Measurements from ENCODE around the gene SLC9A5. TPM values are rescaled to one million over a fixed set of nuclear protein-coding genes. Genes with fewer than 3 reads are reported as not detected.

The SLC9A5 gene
- total and polyA plus RNA-seq, 9 of the 15 experiments (the other 6 are each of a cell fraction or from before 2014, with no cell fraction given) = 0.06 to 3.1 (median 1.2) TPM

GRCh38 chr16:67226295-67226803, 22.4 kb upstream of the SLC9A5 start (continued):
- TF ChIP-seq SPI1 (IDR thresholded peaks at IDR 0.05; ENCODE audit: borderline replicate concordance, low read depth, low read length) = 0 out of 2 replicates have a peak, but pooled peaks have one; percentile 11

- Histone ChIP-seq H3K27me3 (ENCODE audit: control insufficient read depth in 2 of 2, insufficient read depth in 2 of 2, low read length in 2 of 2) (no peaks in the 10 kb centered on the region), H3K27ac (ENCODE audit: extremely low read depth, low read depth, low read length) (peak within 1 kb of the TSS; percentile 74), H3K79me2 (ENCODE audit: control insufficient read depth, insufficient read depth, low read length) (peaks cover 21% of the 10 kb centered on the region), H3K9ac (ENCODE audit: insufficient read depth in 1 of 2, low read depth in 2 of 2, low read length in 2 of 2) (peak within 1 kb of the TSS; percentile 94 to 97), H3K9me3 (replicated peaks; ENCODE audit: control insufficient read depth, insufficient read depth, low read depth, low read length) (no peaks in the 10 kb centered on the region), H3K4me2 (ENCODE audit: insufficient read depth, low read length) (peak within 1 kb of the TSS; percentile 100), H2AFZ (ENCODE audit: low read depth, low read length) (peak within 1 kb of the TSS; percentile 97), H3K4me1 (replicated peaks in 1 of 2; ENCODE audit: control insufficient read depth in 2 of 2, insufficient read depth in 2 of 2, low read length in 2 of 2) (peaks cover 18 to 20% of the 10 kb centered on the region in 2 experiments), H3K36me3 (ENCODE audit: control insufficient read depth, insufficient read depth, low read length) (peaks cover 49% of the 10 kb centered on the region; the same call in 2 of the 3 replicates), H4K20me1 (replicated peaks; ENCODE audit: control insufficient read depth, insufficient read depth, low read length) (no peaks in the 10 kb centered on the region), H3K9me1 (ENCODE audit: control insufficient read depth, insufficient read depth, low read length) (no peaks in the 10 kb centered on the region), H3K4me3 (peak within 1 kb of the TSS; percentile 98)
- peak; percentile 98 for ATAC-seq
- in situ Hi-C loops (cut with MboI) = no loop called here
- peak; percentile 96 to 99 (median 98) for DNase-seq (ENCODE audit: extremely low read depth in 1 of 4, low spot score in 3 of 4)
- intact Hi-C loops (cut with micrococcal nuclease) = loop anchor here (5.0 kb wide), 1 partner anchor 35 kb away; the partner anchor contains the start of genes E2F4 and EXOC3L1
- POLR2A ChIA-PET = interaction anchor here (0.5 to 2.8 kb wide), 11 partner anchors 8 to 132 kb away, joined by 3 to 31 read pairs (median 5); no protein-coding TSS in a partner anchor
- under 1% methylated on average over 40 of the region's 46 CpGs for WGBS (ENCODE audit: insufficient coverage, low coverage, missing lambda C conversion rate)
- peak; percentile 100 for FAIRE-seq
- CTCF ChIA-PET (ENCODE audit: low intra/inter-chr PET ratio) = no interaction called here
- no TSS peak for BruUV-seq (replicated peaks)
- TF ChIP-seq PML (IDR thresholded peaks at IDR 0.05; ENCODE audit: low read length) (peak; percentile 77; the same call in 1 of the 2 replicates), TRIM28 (IDR thresholded peaks at IDR 0.05) (0 out of 2 replicates have a peak, but pooled peaks have one; percentile 24), ZMIZ1 (IDR thresholded peaks at IDR 0.05; ENCODE audit: low read depth in 2 of 2, low read length in 2 of 2) (0 out of 4 replicates have a peak, but pooled peaks of 1 of the 2 experiments have one; percentile 8), MNT (conservative IDR thresholded peaks at IDR 0.05) (peak; percentile 86 to 96), SMAD1 (IDR thresholded peaks at IDR 0.05; ENCODE audit: low read depth, low read length, partially characterized antibody) (peak; percentile 38), MTA1 (IDR thresholded peaks at IDR 0.05; ENCODE audit: borderline replicate concordance) (peak; percentile 100), POLR2B (IDR thresholded peaks at IDR 0.05; ENCODE audit: low read depth, partially characterized antibody) (peak; percentile 68)
Observed at GRCh38 chr16:67226804-67227566, 21.8 kb upstream of the SLC9A5 start, which contains the start of gene TMEM208. TSS of gene TMEM208 (plus strand) at chr16:67227130. CDS start at chr16:67227219, 89 bp downstream.

Measured in K562 (cell line).